Right renal pelvis (tissue), 4 donors: ENCODE measurements around the gene FITM1. TPM values are rescaled to one million over a fixed set of nuclear protein-coding genes. Genes with fewer than 3 reads are reported as not detected.

Experiments
- DNase-seq, 4 donors: peaks; one replicate each; pipeline ENCODE4 v3.0.0-alpha.2; 2013; ENCODE audit warnings: low read depth in 4 of 4, low spot score in 3 of 4, missing footprints in 1 of 4
- polyA plus RNA-seq, 4 donors: library from polyadenylated mRNA; unstranded; fragments of 120-200 nt; gene quantifications; one replicate each; pipeline ENCODE4 v1.2.1, GENCODE V29; 2013; ENCODE audit not compliant: insufficient read length in 4 of 4

Gene FITM1
- polyA plus RNA-seq, 4 donors = 0.87 to 1.2 (median 0.97) TPM

DNA sequence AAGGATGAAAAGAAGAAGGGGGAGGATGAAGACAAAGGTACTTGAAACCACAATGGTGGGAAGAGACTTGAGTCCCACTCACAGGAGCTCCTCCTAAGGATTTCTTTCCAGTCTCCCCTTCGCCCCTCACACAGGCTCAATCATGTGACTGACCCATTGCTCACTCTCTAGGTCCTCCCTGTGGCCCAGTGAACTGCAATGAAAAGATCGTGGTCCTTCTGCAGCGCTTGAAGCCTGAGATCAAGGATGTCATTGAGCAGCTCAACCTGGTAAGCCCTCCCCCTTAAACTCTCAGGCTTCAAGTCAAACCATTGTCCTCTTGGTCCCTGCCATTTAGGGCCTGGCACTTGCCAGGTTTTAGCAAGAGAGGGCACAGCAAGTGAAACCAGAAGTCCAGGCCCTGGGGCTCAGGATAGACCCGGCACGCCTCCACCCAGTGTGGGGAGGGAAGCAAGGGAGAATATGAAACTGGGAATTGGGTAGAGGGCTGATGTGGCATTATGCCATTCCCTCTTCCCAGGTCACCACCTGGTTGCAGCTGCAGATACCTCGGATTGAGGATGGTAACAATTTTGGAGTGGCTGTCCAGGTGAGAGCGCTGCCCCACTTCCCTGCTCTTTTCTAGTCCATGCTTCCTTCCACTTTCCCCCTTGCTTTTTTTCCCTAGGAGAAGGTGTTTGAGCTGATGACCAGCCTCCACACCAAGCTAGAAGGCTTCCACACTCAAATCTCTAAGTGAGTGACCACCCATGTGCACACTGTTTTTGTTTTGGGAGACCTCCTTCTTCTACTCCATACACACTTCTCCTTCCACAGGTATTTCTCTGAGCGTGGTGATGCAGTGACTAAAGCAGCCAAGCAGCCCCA, 7.3 kb downstream of the FITM1 start:
- no peak for DNase-seq

DNA sequence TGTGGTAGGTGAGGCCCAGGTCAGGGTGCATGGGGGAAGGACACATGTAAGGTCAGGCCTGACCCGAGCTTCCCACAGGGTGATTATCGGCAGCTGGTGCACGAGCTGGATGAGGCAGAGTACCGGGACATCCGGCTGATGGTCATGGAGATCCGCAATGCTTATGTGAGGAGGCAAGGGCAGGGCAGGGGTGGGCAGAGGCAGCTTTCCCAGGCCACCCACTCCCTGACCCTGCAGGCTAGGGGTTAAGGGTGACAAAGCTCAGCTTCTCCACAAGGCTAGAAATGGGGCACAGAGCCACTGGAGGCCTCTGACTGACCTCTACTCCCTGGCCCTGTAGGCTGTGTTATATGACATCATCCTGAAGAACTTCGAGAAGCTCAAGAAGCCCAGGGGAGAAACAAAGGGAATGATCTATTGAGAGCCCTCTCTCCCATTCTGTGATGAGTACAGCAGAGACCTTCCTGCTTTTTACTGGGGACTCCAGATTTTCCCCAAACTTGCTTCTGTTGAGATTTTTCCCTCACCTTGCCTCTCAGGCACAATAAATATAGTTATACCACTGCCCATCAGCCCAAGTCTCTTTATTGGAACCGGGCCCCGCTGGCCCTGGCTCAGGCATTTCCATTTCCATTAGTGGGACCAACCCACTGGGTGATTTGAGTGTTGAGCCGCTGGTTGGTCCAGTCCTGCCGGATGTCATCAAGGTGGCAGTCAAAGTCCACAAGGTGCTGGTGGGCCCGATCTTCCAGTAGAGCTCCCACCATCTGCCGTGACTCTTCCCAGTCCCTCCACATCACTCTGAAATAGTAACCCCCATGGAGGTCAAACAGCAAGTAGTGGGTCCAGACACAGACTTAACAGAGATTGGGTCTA, 8.2 kb downstream of the FITM1 start:
- DNase-seq = no peak

DNA sequence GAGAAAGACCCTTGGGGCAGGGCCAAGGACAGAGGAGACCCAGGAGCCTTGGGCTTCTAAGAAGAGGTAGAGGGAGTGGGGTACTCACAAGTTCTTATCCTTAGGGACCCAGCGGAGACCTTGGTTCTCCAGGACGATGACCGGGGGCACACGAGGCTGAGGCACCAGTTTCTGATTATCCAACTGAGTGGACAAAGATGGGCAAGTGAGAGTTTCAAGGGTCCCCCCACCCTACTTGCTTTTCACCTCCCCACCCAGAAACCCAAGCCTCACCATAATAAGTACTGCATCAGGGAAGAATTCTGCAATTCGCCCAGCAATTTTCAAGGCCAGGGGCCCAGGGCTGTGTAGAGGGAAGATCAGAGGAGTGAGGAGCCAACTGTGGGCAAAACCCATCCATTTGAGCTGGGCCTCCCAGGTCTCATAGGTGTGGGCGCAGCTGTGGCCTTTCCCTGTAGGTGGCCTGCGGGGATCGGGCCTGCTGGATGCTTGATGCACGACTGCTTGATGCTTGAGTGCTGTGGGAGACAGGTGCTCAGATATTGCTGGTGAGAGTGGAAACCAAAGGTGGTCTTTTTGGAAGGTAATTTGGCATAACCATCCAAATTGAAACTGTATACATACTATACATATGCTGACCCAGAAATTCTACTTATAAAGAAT, 8.9 kb downstream of the FITM1 start:
- no peak for DNase-seq

DNA sequence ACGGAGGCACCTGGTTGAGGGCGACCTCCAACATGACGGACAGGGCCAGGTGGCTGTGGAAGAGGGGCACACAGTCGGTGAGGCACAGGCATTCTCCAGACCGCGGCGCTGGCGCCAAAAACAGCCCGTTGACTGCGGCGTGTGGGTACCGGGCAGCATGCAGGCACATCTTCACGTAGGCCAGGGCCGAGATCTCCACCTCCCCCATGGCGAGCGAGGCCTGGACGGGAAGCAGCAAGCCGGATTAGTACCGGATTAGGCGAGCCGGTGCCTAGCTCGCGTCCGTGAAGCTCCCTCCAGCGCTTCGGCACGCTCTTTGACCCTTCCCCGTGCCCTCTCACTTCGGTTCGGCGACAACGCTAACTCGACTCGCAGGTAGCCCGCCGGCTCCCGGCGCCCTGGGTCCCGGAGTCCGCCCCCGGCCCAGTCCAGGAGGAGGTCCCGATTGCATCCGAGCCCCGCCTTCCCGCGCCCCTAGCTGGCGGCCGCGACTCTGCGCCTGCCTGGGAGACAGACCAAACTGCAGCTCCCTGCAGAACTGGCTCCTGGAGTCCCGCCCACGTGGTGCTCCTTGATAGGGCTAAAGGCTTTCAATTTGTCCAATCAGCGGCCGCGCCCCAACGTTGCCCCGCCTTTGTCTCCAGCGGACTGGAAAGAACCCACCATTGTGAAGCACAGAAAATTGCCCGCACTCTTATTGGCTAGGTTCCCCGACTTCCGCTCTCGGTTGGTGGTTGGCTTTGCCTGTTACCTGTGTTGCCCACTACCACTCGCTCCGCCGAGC, 10.8 kb downstream of the FITM1 start, which contains the start of gene EMC9:
Gene EMC9 (minus strand): TSS at position 495 of the 784 bp plus-strand sequence. CDS start 287 bp downstream, at position 208.
- peak; percentile 99 to 100 (median 99) for DNase-seq

DNA sequence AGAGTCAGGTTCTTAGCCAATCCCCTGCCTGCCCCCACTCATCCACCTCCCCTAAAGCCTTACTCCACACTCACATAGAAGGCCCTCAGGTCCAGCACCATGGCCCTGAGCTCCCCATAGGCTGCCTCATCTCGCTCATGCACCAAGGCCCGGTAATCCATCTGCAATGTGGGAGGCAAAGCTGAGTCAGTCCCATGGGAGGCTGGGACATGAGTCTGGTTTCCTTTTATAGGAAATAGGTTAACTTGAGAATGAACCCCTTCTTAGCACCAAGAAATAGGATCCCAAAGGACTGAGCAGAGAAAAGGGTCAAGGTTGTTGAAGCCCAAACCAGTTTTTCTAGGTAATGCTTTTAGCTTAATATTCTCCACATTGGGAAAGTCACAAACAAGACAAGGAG, 13.1 kb downstream of the FITM1 start:
- DNase-seq = no peak

DNA sequence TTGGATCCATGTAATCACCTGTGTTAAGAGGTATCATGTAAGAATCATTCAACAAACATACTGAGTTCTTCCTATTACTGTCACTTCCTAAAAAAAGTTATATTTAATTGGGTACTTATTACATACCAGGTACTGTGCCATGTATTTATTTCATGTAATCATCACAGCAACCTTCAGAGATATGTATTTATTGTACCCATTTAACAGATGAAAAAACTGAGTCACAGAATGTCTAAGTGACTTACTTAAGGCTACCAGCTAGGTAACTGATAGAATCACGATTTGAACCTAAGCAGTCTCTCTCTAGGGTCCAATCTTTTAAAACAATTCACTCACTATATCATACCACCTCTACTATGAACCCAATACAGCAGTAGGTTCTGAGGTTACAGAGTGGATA, 14.0 kb downstream of the FITM1 start:
- DNase-seq = no peak

DNA sequence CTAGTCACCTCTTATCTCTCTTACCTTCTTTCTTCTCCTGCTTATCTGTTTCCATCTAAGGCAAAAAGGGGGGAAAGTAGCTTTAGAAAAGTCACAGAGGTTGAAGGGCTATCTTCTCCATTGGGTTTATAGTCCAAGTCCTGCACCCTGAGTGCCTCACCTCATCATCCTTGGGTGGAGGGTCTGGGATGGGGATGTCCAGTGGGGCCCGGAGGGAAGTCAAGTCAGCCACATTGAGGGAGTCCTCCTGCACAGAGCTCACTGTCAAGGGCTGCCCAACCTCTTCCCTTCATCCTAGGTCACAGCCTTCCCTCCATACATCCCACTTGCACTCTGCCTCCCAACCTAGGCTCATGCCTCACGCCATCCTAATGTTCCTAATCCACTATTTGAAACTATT, 14.8 kb downstream of the FITM1 start:
- no peak for DNase-seq

DNA sequence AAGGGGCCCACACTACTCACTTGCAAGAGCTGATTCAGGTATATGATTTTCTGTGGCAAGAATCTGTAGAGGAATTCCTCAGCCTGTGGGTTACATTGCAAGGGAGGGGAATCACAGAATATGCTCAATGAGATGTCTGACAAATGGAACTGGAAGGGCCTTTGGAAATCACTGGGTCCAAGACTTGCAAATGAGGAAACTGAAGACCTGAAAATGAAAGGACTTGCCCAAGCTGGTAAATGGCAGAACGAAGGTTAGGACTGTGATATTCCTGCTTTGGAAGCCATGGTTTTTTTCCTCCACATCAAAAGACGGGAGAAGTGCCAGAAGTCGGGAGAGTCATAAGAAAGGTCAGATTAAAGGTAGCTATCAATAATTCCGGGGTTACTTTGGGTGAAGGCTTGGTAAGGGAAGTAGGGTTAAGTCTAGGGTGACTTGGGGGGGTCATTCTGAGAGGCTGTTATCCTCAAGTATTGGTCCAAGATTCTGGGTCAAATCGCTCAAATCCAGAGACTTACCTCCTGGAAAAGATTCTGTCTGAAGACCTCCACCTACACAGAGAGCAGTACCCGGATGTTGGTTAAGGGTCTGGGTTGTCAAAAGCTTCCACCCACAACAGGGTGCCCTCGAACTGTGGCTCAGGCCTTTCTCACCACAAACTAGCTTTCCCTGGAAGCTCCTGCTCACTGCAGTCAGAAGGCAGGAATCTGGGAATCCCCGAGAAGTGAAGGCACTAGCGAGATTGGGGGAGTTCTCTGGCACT, 15.4 kb downstream of the FITM1 start:
- DNase-seq = no peak

DNA sequence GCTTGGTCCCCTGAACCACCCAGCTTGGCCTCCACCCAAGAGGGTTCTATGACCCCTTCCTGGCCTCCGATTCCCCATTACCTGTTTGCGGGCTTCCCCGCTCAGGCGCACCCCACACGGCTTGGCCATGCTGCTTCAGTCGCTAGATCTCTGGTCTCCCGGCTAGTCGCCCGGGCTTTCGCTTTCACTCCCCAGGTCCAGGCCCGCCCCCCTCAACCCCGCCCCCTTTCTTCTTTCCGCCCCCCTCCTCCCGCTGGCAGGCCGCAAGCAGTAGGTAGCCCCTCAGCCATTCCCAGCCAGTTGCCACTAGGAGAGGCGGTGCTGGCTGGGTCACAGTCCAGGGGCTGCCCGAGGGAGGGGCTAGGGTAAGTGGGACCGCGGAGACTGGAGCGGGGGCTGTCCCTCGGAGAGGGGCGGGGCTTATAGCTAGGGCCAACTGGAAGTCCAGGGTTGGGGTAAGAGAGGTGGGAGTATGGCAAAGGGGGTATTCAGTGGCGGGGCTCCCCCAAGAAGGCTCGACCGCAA, 16.1 kb downstream of the FITM1 start, which contains the start of gene PSME2:
Gene PSME2 (minus strand): TSS at position 158 of the 525 bp plus-strand sequence. CDS start 29 bp downstream, at position 129.
- DNase-seq = peak; percentile 86 to 94 (median 90)

DNA sequence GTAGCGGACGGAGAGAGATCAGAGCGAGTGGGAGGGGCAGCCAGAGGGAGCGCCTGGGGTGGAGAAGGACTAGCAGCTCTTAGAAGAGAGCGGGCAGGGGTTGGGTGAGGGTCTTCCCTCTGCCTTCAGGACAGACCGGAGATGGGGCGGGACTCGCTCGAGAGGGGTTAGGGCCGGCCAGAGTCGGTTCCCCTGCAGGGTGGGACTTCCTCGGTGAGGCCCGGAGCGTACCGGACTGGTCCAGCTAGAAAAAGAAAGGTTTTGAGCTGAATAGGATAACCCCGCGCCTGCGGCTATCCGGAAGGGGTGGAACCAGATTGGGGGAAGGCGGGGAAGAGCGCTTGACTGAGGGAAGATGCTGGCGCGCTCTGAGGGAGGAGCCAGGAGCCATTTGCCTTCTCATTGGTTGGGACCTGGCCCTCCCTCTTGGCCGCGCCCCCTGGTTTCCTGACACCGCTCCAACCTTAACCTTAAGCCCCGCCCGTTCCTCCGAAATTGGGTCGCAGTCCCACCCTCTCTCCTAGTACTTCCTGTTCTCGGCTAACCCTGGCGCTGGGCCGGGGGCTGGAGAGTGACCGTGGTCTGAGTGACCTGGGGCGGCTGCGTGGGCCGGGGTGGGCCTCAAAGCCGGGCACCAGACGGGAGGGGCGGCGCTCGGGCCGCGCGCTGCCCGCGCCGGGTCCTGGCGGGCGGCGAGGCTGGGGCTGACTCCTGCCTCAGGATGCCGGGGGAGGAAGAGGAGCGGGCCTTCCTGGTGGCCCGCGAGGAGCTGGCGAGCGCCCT, 16.7 kb downstream of the FITM1 start, which contains the start of gene RNF31:
Gene RNF31 (plus strand): TSS at position 521 of the 783 bp plus-strand sequence. CDS start 201 bp downstream, at position 722.
- DNase-seq = peak; percentile 95 to 98 (median 96)

DNA sequence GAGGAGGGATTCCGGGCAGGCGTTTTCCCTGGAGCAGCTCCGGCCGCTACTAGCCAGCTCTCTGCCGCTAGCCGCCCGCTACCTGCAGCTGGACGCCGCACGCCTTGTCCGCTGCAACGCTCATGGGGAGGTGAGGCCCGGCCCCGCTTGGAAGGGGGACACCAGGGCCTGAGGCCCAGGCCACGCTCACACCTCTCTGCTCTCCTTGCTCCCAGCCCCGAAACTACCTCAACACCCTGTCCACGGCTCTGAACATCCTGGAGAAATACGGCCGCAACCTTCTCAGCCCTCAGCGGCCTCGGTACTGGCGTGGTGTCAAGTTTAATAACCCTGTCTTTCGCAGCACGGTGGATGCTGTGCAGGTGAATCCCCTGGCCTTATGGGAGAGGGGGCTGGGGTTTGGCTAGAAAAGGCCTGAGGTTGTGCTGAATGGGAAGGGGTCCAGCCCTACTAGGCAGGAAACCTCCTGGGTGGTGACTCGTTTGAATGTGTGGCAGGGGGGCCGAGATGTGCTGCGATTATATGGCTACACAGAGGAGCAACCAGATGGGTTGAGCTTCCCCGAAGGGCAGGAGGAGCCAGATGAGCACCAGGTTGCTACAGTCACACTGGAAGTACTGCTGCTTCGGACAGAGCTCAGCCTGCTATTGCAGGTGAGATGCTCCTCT, 17.4 kb downstream of the FITM1 start:
- DNase-seq = no peak

DNA sequence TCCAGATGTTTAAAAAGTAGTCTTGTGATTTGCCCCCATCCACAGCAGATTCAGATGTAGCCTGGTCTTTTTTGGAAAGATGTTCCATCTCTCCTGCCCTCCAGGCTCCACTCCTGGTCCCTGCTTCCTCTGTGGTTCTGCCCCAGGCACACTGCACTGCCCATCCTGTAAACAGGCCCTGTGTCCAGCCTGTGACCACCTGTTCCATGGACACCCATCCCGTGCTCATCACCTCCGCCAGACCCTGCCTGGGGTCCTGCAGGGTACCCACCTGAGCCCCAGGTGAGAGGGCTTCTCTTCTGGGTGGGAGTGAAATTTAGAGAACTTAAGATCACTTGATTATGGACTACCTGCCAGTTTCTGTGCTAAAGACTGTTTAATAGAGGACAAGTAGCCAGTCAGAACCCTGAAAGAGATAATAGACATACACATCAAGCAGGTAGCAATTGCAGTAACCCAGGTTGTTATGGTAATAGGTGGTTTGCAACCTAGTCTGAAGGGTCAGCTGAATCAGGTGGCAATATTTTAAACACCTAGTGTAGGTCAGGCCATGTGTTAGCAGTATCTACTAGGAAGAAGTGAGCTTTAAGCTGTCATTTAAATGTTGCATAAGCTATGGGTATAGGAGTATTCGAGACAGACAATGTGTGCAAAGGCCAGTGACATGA, 19.0 kb downstream of the FITM1 start:
- no peak for DNase-seq

DNA sequence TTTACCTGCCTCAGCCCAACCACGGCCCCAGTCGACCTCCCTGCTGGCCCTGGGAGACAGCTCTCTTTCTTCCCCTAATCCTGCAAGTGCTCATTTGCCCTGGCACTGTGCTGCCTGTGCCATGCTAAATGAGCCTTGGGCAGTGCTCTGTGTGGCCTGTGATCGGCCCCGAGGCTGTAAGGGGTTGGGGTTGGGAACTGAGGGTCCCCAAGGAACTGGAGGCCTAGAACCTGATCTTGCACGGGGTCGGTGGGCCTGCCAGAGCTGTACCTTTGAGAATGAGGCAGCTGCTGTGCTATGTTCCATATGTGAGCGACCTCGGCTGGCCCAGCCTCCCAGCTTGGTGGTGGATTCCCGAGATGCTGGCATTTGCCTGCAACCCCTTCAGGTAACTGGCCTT, 19.6 kb downstream of the FITM1 start:
- DNase-seq = no peak

DNA sequence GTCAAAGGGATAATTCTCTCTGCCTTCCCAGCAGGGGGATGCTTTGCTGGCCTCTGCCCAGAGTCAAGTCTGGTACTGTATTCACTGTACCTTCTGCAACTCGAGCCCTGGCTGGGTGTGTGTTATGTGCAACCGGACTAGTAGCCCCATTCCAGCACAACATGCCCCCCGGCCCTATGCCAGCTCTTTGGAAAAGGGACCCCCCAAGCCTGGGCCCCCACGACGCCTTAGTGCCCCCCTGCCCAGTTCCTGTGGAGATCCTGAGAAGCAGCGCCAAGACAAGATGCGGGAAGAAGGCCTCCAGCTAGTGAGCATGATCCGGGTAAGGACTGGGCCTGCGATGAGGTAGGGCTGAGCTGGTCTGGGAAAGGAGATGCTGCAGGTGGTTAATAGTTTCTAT, 20.1 kb downstream of the FITM1 start:
- no peak for DNase-seq

DNA sequence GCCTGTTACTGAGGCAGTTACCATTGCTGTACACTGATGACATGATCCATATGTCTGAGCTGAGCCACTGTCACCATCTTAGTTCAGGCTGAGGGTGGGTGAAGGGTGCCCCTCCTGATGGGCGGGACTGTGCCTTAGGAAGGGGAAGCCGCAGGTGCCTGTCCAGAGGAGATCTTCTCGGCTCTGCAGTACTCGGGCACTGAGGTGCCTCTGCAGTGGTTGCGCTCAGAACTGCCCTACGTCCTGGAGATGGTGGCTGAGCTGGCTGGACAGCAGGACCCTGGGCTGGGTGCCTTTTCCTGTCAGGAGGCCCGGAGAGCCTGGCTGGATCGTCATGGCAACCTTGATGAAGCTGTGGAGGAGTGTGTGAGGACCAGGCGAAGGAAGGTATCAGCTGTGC, 20.5 kb downstream of the FITM1 start:
- no peak for DNase-seq

DNA sequence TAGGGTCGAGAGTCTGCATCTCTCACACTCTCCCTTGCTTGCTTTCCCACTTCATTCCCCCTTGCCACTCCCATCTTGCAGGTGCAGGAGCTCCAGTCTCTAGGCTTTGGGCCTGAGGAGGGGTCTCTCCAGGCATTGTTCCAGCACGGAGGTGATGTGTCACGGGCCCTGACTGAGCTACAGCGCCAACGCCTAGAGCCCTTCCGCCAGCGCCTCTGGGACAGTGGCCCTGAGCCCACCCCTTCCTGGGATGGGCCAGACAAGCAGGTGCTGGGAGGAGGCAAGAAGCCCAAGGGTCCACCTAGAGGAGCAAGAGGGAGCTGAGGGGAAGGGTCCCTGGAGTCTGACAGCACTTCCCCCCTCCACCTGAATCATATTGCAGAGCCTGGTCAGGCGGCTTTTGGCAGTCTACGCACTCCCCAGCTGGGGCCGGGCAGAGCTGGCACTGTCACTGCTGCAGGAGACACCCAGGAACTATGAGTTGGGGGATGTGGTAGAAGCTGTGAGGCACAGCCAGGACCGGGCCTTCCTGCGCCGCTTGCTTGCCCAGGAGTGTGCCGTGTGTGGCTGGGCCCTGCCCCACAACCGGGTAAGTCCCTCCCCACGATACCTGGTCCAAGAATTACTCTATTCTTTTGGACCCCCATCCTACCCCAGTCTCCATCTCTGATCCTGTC, 21.1 kb downstream of the FITM1 start:
- no peak for DNase-seq
